Measurements from ENCODE around the gene ARHGAP24.

DNA sequence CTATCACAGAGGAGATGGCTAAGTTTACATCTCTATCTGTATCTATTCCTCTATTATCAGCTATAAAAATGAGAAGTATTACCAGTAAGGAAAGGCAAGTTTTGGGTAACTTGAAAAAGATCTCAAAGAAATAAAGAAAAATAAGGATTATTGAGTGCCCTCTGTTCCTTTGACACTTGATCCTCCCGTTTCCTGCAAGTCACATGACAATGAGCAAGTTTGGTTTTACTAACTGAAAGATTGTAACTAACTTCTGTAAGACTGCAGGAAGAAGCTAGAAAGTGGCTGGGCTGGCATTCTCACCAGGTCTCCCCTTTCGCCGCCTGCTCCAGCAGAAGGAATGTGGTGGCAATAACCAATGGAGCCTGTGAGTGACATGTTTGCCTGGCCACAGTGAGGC is 59.2 kb downstream of the ARHGAP24 start:
- TF ChIP-seq TFCP2L1 (CRISPR knock-in tag; IDR thresholded peaks at IDR 0.05) (no peak), KDM1A (IDR thresholded peaks at IDR 0.05; ENCODE audit: low read depth) (no peak), EP300 (IDR thresholded peaks at IDR 0.05) (no peak), RAD21 (conservative IDR thresholded peaks at IDR 0.05 in 1 of 2, IDR thresholded peaks at IDR 0.05 in 1 of 2) (no peak)
- TF ChIP-seq, protein P1, sequence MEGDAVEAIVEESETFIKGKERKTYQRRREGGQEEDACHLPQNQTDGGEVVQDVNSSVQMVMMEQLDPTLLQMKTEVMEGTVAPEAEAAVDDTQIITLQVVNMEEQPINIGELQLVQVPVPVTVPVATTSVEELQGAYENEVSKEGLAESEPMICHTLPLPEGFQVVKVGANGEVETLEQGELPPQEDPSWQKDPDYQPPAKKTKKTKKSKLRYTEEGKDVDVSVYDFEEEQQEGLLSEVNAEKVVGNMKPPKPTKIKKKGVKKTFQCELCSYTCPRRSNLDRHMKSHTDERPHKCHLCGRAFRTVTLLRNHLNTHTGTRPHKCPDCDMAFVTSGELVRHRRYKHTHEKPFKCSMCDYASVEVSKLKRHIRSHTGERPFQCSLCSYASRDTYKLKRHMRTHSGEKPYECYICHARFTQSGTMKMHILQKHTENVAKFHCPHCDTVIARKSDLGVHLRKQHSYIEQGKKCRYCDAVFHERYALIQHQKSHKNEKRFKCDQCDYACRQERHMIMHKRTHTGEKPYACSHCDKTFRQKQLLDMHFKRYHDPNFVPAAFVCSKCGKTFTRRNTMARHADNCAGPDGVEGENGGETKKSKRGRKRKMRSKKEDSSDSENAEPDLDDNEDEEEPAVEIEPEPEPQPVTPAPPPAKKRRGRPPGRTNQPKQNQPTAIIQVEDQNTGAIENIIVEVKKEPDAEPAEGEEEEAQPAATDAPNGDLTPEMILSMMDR (IDR thresholded peaks at IDR 0.05): no peak
- TF ChIP-seq, protein P2, sequence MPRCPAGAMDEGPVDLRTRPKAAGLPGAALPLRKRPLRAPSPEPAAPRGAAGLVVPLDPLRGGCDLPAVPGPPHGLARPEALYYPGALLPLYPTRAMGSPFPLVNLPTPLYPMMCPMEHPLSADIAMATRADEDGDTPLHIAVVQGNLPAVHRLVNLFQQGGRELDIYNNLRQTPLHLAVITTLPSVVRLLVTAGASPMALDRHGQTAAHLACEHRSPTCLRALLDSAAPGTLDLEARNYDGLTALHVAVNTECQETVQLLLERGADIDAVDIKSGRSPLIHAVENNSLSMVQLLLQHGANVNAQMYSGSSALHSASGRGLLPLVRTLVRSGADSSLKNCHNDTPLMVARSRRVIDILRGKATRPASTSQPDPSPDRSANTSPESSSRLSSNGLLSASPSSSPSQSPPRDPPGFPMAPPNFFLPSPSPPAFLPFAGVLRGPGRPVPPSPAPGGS (IDR thresholded peaks at IDR 0.05): no peak

All from A549 (cell line).